ENCODE results near the gene YPEL2. TPM values are rescaled to one million over a fixed set of nuclear protein-coding genes. Genes with fewer than 3 reads are reported as not detected.

Gene YPEL2
- total and polyA plus RNA-seq, 2 of the 13 experiments (the other 11 are each of a cell fraction or from before 2014, with no cell fraction given), result 8.5 to 21.1 TPM

DNA sequence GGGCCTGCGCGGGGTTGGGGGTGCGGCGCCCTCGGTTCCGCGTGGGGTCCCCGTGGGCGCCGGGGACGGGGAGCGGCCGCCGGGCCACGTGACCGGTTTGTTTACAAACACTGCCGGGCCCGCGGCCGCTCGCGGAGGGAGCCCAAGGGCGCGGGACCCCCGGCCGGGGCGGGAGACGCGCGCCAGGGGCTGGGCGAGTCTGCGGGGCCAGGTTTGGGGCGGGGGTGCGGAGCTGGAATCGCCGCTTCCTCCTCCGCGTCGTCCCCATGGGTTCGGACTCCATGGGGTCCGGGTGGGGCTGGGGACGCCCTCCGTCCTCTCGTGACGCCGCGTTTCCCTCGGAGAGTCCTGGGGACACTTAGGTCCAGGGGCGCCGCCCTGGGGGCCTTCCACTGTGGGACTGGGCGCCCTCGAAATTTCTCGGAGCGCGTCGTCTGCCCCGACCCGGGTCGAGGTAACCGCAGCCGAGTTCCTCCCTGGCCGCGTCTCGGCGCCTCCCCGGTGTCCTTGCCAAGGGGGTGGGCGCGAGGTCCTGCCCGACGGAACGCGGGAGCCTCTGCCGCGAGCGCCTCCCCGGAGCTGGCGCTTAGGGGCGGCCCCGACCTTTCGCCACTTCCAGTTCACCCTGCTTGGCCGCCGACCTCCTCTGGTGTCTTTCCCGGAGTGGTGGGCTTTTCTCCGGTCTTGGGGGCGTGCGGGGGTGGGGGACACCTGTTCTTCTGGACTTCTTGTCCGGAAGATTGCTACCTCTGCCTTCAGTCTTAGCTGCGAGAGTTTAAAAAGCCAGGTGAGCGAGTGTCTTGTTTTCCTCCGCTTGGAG lies 684 bp downstream of the YPEL2 start (continued):
- TF ChIP-seq, protein P1, sequence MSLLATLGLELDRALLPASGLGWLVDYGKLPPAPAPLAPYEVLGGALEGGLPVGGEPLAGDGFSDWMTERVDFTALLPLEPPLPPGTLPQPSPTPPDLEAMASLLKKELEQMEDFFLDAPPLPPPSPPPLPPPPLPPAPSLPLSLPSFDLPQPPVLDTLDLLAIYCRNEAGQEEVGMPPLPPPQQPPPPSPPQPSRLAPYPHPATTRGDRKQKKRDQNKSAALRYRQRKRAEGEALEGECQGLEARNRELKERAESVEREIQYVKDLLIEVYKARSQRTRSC (CRISPR knock-in tag; IDR thresholded peaks at IDR 0.05; ENCODE audit: low read depth), result peak; percentile 9; the same call in 1 of the 2 replicates
- TF ChIP-seq SAP130 (CRISPR knock-in tag; IDR thresholded peaks at IDR 0.05; ENCODE audit: low read depth) (peak; percentile 79), SNAPC2 (CRISPR knock-in tag; IDR thresholded peaks at IDR 0.05) (no peak), IKZF4 (CRISPR knock-in tag; IDR thresholded peaks at IDR 0.05; ENCODE audit: borderline replicate concordance, low read depth, not compliant biosample characterization) (no peak), KDM5B (CRISPR knock-in tag; IDR thresholded peaks at IDR 0.05; ENCODE audit: borderline replicate concordance) (no peak; the same call in 1 of the 2 replicates), ETV5 (CRISPR knock-in tag; IDR thresholded peaks at IDR 0.05; ENCODE audit: borderline replicate concordance) (no peak), NRL (CRISPR knock-in tag; IDR thresholded peaks at IDR 0.05; ENCODE audit: borderline replicate concordance) (no peak), YEATS2 (CRISPR knock-in tag; IDR thresholded peaks at IDR 0.05; ENCODE audit: borderline replicate concordance) (no peak), RFX1 (IDR thresholded peaks at IDR 0.05) (no peak), ZNF75D (CRISPR knock-in tag; IDR thresholded peaks at IDR 0.05; ENCODE audit: borderline replicate concordance) (no peak), ZSCAN31 (CRISPR knock-in tag; IDR thresholded peaks at IDR 0.05; ENCODE audit: low read depth) (0 out of 2 replicates have a peak, but pooled peaks have one; percentile 9), RAD21 (CRISPR knock-in tag; IDR thresholded peaks at IDR 0.05) (peak; percentile 21; the same call in 1 of the 2 replicates), ZNF780A (CRISPR knock-in tag; IDR thresholded peaks at IDR 0.05) (no peak), ZNF17 (CRISPR knock-in tag; IDR thresholded peaks at IDR 0.05) (no peak), RFX5 (IDR thresholded peaks at IDR 0.05; ENCODE audit: low read depth, low read length) (no peak), ZNF605 (CRISPR knock-in tag; IDR thresholded peaks at IDR 0.05) (no peak), MXI1 (IDR thresholded peaks at IDR 0.05; ENCODE audit: borderline replicate concordance, low read depth, low read length) (peak; percentile 7; the same call in 1 of the 3 replicates), KDM5A (IDR thresholded peaks at IDR 0.05; ENCODE audit: borderline replicate concordance, low read length) (peak; percentile 3; the same call in 1 of the 2 replicates)
- TF ChIP-seq, protein P2, sequence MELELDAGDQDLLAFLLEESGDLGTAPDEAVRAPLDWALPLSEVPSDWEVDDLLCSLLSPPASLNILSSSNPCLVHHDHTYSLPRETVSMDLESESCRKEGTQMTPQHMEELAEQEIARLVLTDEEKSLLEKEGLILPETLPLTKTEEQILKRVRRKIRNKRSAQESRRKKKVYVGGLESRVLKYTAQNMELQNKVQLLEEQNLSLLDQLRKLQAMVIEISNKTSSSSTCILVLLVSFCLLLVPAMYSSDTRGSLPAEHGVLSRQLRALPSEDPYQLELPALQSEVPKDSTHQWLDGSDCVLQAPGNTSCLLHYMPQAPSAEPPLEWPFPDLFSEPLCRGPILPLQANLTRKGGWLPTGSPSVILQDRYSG (CRISPR knock-in tag; IDR thresholded peaks at IDR 0.05), result no peak
- TF ChIP-seq, protein P3, sequence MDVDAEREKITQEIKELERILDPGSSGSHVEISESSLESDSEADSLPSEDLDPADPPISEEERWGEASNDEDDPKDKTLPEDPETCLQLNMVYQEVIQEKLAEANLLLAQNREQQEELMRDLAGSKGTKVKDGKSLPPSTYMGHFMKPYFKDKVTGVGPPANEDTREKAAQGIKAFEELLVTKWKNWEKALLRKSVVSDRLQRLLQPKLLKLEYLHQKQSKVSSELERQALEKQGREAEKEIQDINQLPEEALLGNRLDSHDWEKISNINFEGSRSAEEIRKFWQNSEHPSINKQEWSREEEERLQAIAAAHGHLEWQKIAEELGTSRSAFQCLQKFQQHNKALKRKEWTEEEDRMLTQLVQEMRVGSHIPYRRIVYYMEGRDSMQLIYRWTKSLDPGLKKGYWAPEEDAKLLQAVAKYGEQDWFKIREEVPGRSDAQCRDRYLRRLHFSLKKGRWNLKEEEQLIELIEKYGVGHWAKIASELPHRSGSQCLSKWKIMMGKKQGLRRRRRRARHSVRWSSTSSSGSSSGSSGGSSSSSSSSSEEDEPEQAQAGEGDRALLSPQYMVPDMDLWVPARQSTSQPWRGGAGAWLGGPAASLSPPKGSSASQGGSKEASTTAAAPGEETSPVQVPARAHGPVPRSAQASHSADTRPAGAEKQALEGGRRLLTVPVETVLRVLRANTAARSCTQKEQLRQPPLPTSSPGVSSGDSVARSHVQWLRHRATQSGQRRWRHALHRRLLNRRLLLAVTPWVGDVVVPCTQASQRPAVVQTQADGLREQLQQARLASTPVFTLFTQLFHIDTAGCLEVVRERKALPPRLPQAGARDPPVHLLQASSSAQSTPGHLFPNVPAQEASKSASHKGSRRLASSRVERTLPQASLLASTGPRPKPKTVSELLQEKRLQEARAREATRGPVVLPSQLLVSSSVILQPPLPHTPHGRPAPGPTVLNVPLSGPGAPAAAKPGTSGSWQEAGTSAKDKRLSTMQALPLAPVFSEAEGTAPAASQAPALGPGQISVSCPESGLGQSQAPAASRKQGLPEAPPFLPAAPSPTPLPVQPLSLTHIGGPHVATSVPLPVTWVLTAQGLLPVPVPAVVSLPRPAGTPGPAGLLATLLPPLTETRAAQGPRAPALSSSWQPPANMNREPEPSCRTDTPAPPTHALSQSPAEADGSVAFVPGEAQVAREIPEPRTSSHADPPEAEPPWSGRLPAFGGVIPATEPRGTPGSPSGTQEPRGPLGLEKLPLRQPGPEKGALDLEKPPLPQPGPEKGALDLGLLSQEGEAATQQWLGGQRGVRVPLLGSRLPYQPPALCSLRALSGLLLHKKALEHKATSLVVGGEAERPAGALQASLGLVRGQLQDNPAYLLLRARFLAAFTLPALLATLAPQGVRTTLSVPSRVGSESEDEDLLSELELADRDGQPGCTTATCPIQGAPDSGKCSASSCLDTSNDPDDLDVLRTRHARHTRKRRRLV (CRISPR knock-in tag; IDR thresholded peaks at IDR 0.05), result no peak
- TF ChIP-seq, protein P4, sequence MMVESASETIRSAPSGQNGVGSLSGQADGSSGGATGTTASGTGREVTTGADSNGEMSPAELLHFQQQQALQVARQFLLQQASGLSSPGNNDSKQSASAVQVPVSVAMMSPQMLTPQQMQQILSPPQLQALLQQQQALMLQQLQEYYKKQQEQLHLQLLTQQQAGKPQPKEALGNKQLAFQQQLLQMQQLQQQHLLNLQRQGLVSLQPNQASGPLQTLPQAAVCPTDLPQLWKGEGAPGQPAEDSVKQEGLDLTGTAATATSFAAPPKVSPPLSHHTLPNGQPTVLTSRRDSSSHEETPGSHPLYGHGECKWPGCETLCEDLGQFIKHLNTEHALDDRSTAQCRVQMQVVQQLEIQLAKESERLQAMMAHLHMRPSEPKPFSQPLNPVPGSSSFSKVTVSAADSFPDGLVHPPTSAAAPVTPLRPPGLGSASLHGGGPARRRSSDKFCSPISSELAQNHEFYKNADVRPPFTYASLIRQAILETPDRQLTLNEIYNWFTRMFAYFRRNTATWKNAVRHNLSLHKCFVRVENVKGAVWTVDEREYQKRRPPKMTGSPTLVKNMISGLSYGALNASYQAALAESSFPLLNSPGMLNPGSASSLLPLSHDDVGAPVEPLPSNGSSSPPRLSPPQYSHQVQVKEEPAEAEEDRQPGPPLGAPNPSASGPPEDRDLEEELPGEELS (CRISPR knock-in tag; IDR thresholded peaks at IDR 0.05), result peak; percentile 12; the same call in 1 of the 2 replicates
